CD4-positive, alpha-beta T cell treated with Interleukin-4 for 4 hours (primary cell): ENCODE data around the gene TMEM135.
"Not testable (repeated sequence)": the region's sequence is repeated elsewhere in the genome, so short reads cannot be mapped to it uniquely, and the experiment has no call there.

Experiments used
- DNase-seq: peaks from one replicate; pipeline ENCODE4 v3.0.0-alpha.2; 2020

TMEM135 gene

DNA sequence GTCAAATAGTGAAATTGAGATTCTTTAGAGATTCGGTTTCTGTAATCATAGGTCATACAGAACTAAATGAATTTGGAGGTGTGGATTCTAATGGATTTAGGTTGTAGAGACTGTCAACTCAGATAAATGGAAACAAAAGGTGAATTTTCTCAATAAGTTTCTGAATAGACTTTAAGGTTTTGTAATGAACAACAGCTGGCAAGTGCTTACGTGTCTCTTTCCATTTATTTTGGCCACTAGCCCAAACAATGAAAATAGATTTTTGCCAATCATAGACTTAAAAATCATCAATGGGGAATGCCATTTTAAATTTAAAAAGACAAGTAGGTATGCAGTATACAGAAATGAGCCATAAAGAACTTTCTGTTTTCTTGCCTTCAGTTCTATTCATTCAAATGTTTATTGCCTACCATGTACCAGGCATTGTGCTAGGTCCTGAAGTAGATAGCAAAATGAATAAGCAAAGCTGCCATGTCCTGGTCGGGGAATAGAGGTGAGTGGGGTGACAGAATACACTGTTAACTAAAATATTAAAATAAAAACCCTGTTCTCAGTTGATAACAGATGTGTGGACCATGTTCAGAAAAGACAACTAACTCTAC, 16.9 kb upstream of the TMEM135 start:
- DNase-seq, result no peak

GRCh38 chr11:87022254-87022653, 15.5 kb upstream of the TMEM135 start:
- DNase-seq, result no peak

GRCh38 chr11:87022738-87023137, 15.0 kb upstream of the TMEM135 start:
- DNase-seq, result no peak

DNA sequence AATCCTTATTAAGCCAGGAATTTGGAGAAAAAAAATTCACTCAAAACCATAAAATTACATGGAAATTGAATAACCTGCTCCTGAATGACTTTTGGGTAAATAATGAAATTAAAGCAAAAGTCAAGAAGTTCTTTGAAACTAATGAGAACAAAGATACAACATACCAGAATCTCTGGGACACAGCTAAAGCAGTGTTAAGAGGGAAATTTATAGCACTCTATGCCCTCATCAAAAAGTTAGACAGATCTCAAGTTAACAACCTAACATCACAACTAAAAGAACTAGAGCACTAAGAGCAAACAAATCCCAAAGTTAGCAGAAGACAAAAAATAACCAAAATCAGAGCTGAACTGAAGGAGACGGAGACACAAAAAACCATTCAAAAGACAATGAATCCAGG, 11.3 kb upstream of the TMEM135 start:
- not testable (repeated sequence) for DNase-seq

DNA sequence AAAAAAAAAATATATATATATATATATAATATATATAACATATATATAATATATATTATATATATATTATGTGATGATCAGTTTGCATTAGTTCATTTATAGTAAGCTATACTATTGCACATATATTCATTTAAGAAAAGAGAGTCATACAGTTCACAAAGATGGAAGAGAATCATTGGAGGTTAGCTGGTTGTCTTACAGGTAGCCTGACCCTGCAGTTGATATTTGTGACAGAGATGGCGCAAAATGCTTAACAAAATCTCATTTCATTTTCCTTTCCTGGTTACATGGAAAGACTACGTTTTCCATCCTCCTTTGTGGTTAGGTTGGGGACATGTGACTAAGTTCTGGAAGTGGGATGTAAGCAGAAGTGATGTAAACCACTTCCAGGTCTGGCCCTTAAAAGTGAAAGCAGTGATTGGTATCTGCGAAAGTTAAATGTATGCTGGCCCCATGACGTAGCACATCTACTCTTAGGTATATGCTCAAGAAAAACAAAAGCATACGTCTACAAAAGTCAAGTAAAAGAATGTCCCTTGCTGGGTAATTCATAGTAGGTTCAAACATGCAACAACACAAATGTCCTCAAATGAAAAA, 7.2 kb upstream of the TMEM135 start:
- DNase-seq, result peak; percentile 28

GRCh38 chr11:87031433-87032170, 6.1 kb upstream of the TMEM135 start:
- DNase-seq, result no peak

GRCh38 chr11:87033561-87033960, 4.2 kb upstream of the TMEM135 start:
- no peak for DNase-seq

- no peak for DNase-seq
These were observed 1.7 kb upstream of the TMEM135 start for GRCh38 chr11:87035976-87036583.

DNA sequence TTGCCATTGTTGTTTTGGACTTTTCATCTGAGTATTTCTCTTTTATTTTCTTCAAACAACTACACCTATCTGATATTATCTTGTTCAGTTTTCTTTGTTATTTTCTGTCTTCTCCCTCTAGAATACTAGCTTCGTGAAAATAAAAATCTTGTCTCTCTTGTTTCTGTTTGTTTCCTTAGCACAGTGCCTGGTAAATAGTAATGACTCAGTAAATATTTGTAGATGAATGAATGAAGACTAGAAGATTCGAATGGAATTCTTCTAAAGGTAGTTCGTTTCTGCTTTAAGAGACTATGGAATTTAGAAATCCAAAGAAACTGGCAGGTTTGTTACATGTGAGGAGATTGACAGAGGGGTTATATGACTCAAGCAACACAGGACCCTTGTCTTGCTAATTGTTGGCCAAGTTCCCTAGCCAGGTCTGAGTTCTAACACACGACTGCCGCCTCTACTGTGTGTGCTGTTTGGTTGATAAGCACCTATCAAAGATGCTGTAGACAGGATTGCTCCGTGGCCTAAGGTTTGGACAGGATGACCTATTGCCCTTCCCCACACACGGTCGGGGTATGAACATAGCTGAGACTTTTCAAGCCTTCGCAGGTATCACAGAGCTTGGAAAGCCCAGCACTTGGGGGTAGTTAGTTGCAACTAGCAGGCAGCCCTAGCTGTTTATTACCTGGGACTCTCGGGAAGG, 831 bp upstream of the TMEM135 start:
- no peak for DNase-seq

DNA sequence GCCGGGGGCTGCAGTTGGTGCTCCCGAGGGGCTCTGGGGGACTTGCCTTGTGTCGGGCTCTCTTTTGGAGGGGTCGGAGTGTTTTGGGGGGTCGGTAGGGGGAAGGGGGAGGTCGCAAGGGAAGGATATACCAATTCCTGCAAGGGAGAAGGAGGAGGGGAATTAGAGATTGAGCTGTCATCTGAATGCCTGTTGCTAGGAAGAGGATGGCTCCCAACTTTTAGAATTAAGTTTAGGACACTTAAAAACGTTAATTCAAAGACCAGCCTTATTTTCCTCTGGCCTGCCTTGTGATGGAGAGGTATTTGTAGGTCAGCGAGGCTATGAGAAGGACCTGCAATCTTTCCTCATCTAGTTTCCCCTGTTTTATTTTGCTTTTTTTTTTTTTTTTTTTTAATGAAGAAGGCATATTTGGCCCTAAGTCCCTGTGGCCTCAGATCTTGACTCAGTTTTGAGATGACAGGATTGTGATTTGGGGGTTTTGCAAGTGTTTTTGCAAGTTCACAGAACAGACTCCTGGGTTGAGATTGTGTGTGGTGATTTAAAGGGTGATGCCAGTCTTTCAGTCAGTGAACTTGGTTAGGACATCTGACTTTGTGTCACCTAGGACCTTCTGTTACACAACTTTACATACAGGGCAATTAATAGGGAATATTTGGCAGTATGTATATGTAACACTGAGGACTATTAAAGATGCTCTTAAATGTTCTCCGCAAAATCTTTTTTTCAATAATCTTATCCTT, 672 bp downstream of the TMEM135 start:
- peak; percentile 18 for DNase-seq

DNA sequence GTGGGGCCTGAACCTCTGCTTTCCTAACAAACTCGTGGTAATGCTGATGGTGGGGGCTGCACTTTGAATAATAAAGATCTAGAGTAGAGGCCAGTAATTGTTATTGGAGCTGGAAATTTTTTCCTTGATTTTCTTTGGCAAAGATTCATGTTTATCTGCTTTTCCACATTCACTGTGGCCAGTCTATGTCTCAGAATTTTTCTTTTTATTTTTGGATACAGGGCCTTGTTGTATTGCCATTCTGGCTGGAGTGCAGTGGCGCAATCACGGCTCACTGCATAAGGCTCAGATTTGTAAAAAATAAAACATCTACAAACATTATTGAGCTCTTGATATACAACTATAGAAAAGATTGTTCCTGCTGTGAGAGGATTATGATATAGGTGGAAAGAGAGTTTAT, 1.6 kb downstream of the TMEM135 start:
- no peak for DNase-seq

DNA sequence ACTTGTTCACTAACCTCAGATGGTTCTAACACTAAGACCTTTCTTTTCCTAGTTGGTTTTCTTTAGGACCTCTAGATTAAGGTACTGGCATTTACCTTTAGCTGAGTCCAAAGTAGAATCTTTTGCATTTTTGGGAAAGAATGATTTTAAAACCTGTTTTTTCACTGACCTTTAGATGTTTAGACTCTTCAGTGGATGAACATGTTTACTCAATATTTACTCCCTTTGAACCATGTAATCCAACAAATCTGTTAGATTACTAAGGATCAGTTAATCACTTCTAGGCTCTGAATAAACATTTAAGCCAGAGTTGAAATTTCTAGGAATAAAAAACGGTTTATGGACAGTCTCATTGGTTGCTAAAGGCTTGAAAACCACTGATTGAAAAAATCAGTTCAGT, 6.2 kb downstream of the TMEM135 start:
- DNase-seq, result no peak

GRCh38 chr11:87046824-87047223, 9.1 kb downstream of the TMEM135 start:
- no peak for DNase-seq

DNA sequence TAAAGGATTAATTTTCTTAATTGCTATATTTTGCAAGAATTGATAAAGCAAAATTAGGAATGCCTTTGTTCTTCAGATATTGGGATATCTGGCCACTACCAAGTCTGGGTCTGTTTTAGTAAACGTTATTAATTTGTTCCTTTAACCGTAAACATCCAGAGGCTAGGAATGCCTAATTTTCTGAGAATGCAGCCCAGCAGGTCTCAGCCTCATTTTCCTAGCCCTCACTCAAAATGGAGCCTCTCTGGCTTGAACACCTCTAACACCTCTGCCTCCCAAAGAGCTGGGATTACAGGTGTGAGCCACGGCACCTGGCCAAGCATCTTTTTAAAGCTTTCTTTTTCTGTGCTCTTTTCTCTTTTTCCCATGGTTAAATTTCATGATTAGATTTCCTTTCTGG, 18.4 kb downstream of the TMEM135 start:
- DNase-seq, result no peak

DNA sequence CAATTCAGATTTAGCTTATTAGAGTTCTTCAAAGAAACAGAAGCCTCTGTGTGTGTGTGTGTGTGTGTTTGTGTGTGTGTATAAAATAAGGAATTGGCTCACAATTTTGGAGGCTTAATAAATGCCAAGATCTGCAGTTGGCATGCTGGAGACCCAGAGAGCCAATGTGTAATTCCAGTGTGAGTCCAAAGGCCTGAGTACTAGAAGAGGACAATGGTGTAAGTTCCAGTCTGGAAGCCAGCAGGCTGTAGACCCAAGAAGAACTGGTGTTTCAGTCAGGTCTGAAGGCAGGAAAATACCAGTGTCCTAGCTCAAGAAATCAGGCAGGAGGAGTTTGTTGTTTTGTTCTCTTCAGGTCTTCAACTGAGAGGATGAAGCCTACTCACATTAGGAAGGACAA, 20.0 kb downstream of the TMEM135 start:
- no peak for DNase-seq

DNA sequence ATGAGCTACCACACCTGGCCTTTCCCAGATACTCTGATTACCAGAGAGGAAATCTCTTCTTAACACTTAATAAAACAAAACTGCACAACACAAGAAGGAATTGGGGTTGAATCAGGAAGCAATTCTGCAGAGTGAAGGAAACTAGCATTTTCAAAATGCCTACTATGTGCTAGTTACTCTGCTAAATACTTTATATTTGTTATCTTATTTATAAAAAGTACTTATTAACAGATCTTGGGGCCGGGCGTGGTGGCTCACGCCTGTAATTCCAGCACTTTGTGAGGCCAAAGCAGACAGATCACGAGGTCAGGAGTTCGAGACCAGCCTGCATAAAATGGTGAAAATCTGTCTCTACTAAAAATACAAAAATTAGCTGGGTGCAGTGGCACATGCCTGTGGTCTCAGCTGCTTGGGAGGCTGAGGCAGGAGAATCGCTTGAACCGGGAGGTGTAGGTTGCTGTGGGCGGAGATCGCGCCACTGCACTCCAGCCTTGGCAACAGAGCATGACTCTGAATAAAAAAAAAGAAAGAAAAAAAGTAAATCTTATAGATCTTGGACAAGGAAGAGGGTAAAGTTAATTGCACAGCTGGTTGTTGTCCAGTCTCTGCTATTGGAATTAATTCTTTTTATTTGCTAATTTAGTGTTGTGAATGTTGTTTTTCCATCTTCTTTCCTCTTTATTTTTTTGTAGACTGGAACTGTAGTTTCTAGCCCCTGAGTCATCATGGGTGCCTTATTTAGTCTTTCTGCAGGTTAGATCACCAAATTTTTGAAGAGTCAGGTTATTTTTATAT, 22.1 kb downstream of the TMEM135 start:
- DNase-seq, result no peak

DNA sequence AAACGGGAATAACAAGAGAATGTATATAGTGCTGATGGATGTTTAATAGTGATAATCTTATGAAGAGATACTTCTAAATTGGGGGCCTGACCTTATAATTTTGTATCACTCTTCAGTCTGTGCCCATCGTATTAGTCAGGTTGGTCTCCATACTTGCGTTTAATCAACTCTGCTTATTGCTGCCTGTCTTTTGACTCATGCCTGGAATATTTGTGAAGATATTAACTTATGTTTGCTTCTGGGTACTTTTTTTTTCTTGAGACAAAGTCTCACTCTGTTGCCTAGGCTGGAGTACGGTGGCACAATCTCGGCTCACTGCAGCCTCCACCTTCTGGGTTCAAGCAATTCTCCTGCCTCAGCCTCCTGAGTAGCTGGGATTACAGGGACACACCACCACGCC, 24.0 kb downstream of the TMEM135 start:
- no peak for DNase-seq

- DNase-seq, result no peak
These were observed 26.2 kb downstream of the TMEM135 start for GRCh38 chr11:87063982-87064381.

DNA sequence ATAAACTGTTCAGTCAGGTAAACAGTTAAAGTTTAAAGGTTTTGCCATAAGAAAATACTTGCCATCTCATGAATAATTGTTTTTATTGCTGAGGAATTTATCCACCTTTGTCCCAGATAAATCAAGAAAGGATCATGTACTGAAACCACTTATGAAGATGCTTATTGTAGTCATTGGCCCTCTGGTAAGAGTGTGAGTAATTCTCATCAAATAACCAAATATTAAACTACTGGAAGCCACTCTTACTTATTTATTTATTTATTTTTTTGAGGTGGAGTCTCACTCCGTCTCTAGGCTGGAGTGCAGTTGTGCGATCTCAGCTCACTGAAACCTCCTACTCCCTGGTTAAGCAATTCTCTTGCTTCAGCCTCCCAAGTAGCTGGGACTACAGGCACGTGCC, 35.1 kb downstream of the TMEM135 start:
- no peak for DNase-seq

DNA sequence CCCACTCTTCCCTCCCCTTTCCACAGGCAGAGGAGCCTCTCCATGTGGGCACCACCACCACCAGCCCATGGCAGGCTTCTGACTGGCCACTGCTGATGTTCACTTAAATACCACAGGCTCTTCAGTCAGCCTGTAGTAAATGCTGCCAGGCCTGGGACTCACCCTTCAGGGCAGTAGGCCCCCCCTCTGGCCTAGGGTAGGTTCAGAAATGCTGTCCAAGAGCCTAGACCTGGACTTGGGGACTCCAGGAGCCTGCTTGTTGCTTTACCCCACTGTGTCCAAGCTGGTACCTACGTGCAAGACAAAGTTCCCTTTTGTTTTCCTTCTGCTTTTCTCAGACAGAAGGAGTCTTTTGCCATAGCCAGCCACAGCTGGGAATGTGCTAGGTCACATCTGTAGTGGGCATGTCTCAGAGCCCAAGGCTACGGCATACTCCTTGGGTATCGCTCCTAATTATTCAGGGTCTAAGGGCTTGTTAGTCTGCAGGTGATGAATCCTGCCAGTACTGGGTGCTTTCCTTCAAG, 38.6 kb downstream of the TMEM135 start:
- DNase-seq, result no peak

DNA sequence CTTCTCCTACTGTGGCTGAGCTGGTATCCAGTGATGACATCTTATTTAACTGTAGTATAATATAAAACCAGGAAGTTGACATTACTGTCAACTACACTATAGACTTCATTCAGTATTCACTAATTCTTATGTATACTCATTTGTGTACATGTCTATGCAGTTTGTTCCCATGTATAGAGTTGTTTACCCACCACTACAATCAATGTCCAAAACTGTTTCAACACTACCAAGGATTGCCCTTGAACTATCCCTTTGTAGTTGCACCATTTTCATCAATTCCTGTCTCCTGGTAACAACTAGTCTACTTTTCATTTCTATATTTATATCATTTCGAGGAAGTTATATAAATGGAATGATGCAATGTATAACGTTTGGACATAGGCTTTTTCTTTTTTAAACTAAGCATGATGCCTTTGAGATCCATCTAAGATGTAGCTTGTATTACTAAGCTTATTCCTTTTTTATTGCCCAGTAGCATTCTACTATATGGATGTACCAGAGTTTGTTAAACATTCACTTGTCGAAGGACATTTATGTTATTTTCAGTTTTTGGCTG, 39.2 kb downstream of the TMEM135 start:
- no peak for DNase-seq
